T-helper 22 cell (primary cell): Measurements from ENCODE around the gene TMPRSS2.

Experiments
- DNase-seq: peaks from one replicate; pipeline ENCODE4 v3.0.0-alpha.2; 2020; ENCODE audit warnings: low read depth

The TMPRSS2 gene

DNA sequence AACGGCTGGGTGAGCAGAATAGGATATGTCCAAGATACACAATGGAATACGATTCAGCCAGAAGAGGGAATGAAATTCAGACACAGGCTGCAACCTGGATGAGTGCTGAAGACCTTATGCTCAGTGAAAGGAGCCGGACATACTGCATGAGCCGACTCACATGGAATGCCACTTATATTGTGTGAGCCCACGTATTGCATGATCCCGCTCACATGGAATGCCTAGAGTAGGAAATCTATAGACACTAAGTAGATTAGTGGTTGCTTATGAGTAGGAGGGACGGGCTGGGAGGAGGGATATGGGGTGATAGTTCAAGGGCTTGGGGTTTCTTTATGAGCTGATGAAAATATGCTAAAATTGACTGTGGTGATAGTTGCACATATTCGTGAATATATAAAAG, 26.8 kb downstream of the TMPRSS2 start:
- no peak for DNase-seq

DNA sequence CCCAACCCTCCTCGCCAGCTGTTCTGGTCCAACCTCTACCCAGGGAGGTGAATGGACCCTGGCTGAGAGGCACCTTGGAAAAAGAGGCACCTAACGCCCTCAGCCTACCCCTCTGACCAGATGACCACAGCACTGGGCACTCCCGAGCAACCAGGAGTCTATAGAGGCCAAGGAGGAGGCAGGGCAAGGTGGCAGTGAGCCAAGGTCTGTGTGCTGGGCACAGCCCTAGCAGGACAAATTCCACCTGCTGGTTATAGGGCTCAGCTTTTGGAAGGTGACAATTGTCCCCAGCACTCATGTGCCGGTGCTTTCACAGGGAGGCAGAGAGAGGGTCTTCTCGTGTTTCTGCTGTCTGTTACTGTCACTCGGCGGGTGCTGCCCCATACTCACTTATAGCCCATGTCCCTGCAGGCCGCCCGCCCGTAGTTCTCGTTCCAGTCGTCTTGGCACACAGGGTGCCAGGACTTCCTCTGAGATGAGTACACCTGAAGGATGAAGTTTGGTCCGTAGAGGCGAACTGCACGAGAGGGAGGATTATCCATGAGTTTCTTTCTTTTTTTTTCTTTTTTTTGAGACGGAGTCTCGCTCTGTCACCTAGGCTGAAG, 27.8 kb downstream of the TMPRSS2 start:
- no peak for DNase-seq

DNA sequence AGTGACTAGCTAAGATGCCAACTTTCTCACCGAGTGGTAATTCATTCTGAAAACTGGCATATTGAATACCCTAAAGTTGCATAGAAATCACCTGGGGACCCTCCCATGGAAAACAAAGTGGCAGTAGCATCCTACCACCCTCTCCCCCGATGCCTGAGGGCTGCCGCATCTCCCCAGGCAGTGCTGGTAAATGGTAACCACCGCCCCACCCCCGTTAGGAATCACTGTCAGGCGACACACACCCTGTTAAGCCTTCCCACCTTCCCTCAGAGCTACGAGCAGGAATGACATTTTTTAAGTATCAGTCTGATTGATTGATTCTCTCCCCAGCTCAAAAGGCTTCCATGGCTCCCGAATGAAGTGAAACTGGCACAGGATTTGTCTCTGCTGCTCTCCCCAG, 28.3 kb downstream of the TMPRSS2 start:
- DNase-seq: no peak

DNA sequence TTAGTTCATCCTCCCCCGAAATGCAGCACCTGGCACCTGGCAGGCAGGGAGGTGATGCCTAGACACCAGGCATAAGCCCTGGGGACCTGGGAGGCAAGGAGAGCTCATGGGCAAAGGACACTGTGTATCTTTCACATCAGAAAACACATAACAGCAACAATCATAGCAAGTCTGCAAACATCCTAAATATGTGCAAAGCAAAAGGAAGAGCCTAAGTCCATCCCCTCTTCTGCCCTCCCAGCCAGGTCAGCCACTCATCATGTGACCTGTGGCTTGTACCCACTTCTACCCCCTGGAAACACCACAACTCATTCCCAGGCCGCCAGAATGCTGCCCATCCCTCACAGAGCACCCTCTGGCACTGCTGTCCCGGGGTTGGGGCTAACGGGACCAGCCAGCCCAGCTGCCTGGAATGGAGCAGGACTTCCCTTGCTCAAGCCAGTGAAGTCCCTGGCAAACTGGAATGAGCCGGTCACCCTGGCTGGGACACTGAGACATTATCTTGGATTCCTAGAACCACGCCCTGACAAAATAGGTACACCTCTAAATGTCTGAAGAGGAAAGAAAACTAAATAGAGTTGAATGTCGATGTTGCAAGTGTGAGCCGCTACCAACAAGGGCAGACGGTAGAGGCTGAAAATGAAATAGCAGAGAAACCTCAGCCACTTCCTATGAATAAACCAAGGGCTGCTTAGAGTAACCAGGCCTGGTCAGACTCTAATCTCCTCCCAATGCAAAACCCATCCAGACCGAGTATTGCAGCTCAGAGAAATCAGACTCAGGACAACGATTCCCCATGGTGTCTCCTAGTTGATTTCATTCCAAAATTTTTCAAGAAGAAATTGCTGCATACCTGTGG, 29.4 kb downstream of the TMPRSS2 start:
- no peak for DNase-seq

DNA sequence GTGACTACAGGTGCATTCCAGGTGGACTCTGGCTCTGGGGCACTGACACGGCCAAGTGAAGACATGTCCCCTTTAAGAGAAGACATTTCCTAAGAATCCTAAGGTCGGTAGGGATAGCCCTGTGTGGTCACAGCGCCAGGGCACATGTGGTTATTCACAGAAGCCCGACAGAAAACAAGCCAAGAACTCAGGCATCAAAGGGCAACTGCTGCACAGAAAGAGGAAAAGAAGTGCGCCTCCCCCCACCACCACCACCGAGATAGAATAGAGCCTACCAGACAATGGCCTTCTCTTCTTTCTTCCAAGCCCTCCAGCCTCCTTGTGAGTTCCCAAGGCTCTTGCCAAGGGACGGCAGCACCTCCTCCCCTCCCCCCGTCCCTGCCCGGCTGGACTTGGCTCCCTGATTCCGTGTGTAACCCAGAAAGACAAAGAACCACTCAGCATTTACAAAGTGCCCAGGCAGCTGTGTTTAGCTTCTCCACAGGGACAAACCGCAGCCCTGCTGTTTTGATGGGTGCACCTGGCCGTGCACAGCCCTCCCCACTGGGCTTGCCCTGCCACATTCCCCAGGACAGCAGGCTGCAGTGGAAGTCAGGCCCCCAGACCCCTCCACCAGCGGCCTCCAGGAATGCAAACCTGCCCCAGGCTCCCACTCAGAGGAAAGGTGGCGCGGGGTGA, 30.2 kb downstream of the TMPRSS2 start:
- no peak for DNase-seq

DNA sequence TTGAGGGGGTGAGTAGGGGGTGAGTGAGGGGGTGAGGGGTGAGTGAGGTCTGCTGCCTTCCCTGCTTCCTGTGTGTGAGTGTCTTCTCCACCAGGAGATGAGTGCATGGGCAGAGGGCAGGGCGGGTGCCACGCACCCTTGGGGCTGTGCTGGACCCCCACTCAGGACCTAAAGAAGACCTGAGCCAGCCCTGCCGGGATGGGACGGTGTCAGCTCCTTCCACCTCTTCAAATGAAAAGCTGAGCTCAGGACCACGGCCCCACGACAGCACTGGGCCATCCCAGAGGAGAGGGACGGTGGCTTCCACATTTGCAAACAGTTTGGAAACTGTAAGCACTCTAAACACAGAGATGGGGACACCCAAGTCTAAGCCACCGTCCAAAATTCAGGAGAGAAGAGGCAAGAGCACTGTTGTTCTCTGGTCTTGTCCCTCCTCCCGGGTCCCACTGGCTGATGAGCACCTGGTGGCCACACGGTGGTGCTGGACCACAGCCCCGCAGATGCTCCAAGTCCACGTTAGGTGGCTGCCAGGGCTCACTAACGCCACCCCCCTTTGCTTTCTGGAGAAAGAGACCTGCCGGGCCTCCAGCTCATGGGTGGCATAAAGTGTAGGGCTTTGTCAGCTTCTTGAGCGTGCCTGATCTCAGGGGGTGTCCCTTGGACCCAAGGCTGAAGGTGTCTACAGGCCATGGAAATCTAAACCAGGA, 32.1 kb downstream of the TMPRSS2 start:
- no peak for DNase-seq

DNA sequence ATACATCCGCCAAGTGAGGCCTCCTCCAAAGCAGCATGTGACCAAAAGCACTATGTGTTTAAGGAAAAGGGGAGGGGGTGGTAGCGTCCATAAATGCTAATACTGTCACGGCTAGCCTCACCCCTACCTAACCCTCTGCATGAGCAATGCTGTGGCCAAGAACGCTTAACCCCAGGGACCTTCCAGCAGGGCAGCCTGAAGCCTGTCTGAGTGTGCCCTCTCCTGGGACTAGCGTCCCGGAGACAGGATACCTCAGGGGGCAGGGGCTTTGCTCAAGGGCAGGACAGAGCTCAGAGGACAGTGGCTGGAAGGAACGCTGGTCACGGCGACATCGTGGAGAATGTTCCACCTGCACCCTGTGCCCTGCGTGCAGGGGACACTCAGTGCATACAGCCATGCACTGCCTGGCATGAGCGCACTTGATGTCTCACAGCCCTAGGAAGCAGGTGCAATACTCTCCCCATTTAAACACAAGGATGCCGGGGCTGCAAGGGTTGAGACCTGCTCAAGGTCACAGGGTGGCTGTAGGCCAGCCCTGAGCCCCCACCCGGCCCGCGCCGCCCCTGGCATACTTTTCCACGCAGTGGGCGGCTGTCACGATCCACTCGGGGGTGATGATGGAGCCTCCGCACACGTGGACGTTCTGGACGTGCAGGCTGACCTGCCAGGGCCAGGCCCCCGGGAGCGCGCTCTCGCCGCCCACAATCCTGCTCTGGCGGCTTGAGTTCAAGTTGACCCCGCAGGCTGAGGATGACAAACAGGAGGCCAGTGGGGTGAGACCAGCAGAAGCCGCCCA, 35.0 kb downstream of the TMPRSS2 start:
- DNase-seq: no peak

DNA sequence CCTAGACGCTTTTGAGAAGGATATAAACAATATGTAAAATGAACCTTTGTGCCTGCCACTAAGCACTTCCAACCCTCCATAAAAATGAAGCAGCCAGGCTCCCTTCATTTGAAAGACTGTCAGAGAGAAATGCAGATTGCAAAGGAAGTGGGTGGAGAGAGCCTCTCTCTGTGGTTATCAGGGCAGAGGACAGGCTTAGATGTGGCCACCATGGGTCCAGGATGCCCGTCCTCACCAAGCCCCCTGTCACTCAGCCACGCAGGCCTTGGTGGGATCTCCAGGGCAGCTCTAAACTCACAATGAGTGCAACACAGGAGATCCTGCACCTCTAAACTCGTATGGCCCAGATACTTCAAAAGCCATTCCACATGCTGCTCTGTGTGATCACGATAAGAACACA, 37.9 kb downstream of the TMPRSS2 start:
- no peak for DNase-seq

DNA sequence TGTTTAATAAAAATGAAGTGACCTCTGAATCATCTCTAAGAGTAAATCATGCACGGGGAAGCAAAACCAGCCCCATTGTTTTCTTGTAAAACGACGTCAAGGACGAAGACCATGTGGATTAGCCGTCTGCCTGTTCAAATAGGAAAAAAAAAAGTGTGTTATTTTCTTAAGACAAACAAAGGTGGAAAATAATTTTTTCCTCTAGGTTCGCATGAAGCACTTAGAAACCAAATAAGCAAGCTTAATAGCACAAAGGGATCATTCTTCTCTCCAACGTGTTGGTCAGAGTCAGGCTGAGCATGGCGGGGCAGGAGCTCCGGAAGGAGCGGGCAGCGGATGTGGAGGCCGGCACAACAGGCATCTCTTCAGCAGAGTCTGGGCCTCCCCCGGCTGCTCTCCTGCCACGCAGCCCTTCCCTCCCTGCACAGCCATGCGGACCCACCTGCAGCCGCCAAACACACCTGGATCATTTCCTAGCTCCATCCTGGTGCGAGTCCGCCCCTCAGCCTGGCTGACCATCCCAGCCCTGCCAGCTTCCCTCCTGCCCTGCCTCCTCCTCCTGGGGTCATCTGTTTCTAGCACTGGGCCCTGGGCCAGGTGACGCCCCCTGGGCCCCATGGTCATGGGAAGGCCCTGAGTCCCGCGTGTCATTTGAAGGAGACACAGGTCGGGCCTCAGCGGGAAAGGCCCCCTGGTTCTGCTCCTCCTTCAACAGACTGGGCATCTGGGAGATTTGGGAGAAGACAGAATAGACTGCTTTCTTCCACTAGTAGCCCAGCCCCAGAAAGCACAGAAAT, 41.7 kb downstream of the TMPRSS2 start:
- DNase-seq: no peak

DNA sequence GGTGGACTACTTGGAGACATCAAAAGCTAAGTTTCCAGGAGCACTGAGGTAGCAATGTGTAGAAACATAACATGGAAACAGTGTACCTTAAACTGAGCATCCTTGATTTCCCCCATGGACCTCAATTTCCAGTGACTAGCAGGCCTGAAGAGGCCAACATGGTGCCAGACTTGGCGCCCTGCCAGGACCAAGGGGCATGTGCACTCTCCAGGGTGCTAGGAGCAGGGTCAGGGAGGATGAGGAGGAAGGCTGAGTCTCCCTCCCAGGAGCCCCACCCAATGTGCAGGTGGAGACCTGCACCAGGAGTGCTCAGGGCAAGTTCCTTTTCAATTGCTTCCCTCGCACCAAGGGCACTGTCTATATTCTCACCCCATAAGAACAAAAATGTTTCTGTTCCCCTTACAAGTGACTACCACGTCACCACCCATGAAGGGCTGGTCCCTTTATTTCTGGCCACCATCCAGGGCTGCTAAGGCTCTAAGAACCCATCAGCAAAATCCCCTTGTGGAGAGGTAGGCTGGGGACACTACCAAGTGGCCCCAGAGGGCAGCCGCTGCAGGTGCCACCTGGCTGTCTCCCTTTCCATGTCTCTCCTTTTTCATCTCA, 42.7 kb downstream of the TMPRSS2 start:
- DNase-seq: no peak

DNA sequence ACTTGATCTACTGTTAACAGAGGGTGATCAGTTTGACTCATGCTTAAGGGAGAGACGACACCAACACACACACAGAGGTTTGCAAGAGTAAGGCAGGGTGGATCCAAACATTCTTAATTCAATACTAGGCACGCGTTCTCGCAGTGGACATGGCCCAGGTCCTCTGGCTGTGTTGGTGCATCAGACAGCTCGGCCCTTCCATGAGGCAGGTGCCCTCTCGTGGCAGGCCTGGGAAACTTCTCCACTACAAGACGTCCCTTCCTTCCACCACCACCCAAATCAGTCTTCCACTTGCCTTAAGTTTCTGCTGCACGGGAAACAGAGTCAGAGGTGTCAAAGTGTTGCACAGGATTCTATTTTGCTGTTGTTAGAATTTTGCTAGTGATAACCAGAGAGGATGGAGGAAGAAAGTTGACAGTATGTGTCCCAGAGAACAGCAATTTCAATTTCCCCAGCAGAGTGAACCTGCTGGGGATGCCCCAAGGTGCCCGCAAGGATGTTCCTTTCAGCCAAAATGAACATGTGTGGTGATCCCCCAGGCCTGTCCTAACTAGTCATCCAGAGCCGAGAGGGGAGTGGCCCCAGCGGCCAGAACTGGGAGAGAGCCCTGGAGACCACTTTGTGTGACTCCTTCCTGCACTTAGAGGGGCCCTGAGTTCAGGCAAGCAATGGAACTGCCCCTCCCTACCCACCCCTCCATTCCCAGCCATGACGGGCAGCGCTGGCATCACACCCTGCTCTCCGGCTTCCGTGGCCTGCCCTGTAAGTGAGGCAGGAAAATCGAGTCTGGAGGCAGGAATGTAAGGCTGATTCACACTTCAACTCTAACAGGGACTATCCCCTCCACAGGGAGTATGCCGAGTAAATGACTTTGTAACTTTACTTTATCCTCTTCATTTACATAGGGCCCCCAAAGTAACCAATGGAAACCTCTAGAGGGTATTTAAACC, 47.1 kb downstream of the TMPRSS2 start:
- no peak for DNase-seq

DNA sequence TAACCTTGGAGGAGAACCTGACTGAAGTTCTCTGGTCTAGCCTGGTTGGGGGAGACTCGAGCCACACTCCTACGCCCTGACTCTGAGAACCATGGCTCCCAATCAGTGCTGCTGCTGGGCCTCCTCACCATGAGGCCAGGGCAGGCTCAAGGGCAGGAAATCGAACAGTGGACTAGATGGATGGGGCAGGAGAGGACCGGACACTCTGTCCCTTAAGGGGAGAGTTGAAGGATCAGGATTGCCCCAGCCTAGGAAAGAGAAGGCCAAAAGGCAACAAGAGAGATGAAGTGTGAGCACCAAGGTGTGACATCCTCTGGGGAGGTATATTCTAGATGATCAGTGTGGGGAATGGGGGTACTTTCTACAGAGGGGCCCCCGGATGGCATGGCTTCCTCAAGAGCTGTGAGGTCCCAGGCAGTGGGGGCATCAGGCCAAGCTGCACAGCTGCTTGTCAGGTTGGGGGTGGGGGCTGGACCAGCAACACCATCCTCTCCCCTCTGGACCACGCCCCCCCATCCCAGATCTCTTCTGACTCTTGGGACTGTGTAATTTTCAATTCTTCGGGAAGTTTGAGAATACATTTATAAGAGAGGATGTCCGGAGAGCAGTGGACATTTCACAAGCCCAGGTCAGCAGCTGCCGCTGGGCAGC, 47.9 kb downstream of the TMPRSS2 start:
- no peak for DNase-seq

DNA sequence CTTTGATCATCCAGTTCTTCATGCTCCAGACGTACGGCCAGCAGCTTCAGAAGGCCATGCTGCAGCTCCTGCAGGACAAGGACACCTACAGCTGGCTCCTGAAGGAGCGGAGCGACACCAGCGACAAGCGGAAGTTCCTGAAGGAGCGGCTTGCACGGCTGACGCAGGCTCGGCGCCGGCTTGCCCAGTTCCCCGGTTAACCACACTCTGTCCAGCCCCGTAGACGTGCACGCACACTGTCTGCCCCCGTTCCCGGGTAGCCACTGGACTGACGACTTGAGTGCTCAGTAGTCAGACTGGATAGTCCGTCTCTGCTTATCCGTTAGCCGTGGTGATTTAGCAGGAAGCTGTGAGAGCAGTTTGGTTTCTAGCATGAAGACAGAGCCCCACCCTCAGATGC, 49.4 kb downstream of the TMPRSS2 start:
- no peak for DNase-seq

DNA sequence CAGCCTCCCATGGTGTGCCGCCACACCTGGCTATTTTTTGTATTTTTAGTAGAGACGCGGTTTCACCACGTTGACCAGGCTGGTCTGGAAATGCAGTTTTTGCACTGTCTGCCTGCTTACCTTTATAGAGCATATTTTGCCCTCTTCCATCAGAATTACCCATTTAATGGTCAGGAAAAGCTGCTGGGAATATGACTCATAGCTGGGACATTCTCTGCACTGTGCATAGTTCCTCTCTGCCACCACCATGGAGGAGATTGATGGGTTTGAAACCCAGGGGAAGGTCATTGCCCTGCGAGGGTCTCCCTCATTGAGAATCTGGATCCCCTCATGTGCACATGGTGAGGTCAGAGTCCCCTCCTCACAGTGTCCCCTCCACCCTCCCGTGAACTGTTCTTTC, 49.8 kb downstream of the TMPRSS2 start:
- no peak for DNase-seq

DNA sequence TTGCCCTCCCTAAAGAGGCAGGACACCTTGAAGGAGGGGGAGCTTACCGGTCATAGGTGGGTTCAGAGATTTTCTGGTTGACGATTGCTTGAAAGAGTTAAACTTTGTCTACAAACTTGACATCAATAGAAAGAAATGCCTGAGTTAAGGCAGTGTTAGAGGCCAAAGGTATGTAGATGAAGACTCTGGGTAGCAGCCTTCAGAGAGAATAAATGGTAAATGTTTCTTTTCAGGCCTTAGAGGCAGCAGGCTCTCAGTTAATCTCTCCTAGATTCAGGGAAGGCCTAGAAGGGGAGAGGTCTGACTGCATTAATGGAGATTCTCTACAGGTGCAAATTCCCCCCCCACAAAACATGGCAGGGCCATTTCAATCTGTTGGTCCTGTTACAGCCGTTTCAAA, 54.2 kb downstream of the TMPRSS2 start:
- no peak for DNase-seq

DNA sequence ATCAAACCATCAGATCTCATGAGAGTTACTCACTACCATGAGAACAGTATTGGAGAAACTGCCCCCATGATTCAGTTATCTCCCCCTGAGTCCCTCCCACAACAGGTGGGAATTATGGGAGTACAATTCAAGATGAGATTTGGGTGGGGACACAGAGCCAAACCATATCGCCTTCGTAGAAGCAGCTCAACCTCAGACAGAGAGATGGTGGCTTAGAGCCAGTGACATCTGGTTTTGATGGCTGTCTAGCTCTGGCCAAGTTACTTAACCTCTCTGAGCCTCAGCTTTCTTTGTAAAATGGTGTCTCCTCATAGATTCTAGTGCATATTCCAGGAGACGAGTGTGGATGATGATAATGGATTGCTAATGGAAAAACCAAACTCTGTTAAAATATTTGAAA, 54.8 kb downstream of the TMPRSS2 start:
- DNase-seq: no peak

DNA sequence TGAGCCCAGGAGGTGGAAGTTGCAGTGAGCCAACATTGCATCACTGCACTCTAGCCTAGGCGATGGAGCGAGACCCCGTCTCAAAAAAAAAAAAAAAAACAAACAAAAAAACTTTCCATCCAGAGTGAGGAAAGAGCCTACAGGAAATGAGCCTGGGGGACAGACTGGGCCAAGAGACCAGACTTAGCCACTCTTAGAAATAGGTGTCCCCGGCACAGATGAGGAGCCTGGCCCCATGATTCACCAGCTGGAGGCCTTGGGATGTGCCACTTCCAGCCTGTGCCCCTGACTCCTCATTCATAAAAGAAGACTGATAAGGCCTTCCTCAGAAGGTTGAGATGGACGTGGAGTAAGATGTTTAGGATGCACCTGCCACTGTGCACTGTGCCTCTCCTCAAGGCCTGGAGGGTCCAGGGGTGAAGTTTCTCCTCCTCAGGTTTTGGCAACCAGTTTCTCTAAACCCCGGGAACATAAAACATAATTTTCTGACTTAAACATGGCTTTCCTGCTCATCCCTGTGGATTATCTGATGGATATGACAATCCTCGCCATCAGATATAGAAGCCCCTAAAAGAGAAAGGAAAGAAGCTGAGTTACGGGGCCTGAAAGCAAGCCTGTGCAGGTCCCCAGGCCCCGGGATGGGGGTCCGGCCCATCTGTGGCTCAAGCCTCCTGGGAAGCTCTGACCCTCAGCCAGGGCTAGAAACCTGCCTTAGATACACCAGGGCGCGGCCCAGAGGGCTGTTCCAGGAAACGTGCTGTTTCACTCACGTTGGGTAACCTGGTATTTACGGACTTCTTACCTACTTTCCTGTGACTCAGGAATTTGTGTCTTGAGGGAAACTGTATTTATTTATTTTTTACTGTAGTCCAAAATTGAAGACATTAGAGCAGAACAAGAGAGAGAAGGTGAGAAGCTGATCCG, 55.9 kb downstream of the TMPRSS2 start:
- no peak for DNase-seq

DNA sequence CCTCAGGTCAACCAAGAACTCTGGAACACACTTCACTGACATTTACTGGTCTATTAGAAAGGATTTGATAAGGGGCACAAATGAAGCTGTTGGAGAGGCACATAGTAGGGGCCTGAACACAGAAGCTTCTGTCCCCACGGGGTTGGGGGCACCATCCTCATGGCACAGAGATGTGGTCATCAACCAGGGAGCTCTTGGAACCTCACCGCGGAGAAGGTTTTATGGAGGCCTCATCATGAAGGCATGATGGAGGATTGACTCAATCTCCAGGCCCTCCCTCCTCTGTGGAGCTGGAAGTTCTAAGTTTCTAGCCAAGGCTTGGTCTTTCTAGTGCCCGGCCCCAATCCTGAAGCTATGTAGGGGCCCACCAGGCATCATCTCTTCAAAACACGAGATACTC, 58.3 kb downstream of the TMPRSS2 start:
- no peak for DNase-seq
